HG03378 (cell line): Measurements from ENCODE around the gene SLC24A5.

ENCODE experiments used
- ATAC-seq: cut with Tn5 transposase; IDR thresholded peaks from one replicate; pipeline ENCODE4 v1.9.1; 2021; ENCODE audit warnings: mild to moderate bottlenecking, moderate library complexity; ENCODE audit not compliant: unreplicated experiment

SLC24A5 gene

GRCh38 chr15:48109856-48110531 lies 10.8 kb upstream of the SLC24A5 start:
- no peak for ATAC-seq

GRCh38 chr15:48112242-48112641 lies 8.5 kb upstream of the SLC24A5 start:
- ATAC-seq = no peak

GRCh38 chr15:48119277-48119676 lies 1.5 kb upstream of the SLC24A5 start:
- no peak for ATAC-seq

- ATAC-seq = no peak
Measured at GRCh38 chr15:48121849-48122248, 1.1 kb downstream of the SLC24A5 start.

- no peak for ATAC-seq
Measured at GRCh38 chr15:48126667-48127355, 6.0 kb downstream of the SLC24A5 start.

- no peak for ATAC-seq
Measured at GRCh38 chr15:48131324-48131723, 10.5 kb downstream of the SLC24A5 start.

GRCh38 chr15:48132874-48133273 lies 12.1 kb downstream of the SLC24A5 start:
- no peak for ATAC-seq

GRCh38 chr15:48143856-48144255 lies 23.1 kb downstream of the SLC24A5 start:
- ATAC-seq = no peak

- peak; percentile 80 for ATAC-seq
Measured at GRCh38 chr15:48144889-48145288, 24.1 kb downstream of the SLC24A5 start.

- no peak for ATAC-seq
Measured at GRCh38 chr15:48145923-48146322, 25.1 kb downstream of the SLC24A5 start.

- no peak for ATAC-seq
Measured at GRCh38 chr15:48147358-48147757, 26.6 kb downstream of the SLC24A5 start.

- ATAC-seq = no peak
Measured at GRCh38 chr15:48149858-48150257, 29.1 kb downstream of the SLC24A5 start.

- ATAC-seq = no peak
Measured at GRCh38 chr15:48153526-48153925, 32.7 kb downstream of the SLC24A5 start.

GRCh38 chr15:48168616-48169015 lies 47.8 kb downstream of the SLC24A5 start:
- ATAC-seq = no peak

GRCh38 chr15:48170981-48171380 lies 50.2 kb downstream of the SLC24A5 start:
- ATAC-seq = no peak

GRCh38 chr15:48175126-48175525 lies 54.3 kb downstream of the SLC24A5 start:
- ATAC-seq = peak; percentile 40

GRCh38 chr15:48176112-48176511 lies 55.3 kb downstream of the SLC24A5 start:
- no peak for ATAC-seq

- ATAC-seq = peak; percentile 34
Measured at GRCh38 chr15:48176957-48177356, 56.2 kb downstream of the SLC24A5 start.

GRCh38 chr15:48177383-48177765 lies 56.6 kb downstream of the SLC24A5 start:
- peak; percentile 70 for ATAC-seq

GRCh38 chr15:48177766-48178647 lies 57.2 kb downstream of the SLC24A5 start, which contains the start of gene MYEF2:
MYEF2 (minus strand) TSS chr15:48178295; CDS start chr15:48178237, 58 bp downstream.
- ATAC-seq = peak; percentile 53

GRCh38 chr15:48178648-48178931 lies 57.8 kb downstream of the SLC24A5 start:
- no peak for ATAC-seq

GRCh38 chr15:48182749-48183148 lies 62.0 kb downstream of the SLC24A5 start:
- no peak for ATAC-seq
